Measurements from ENCODE around the gene RBM8A.

- TF ChIP-seq CTCF (IDR thresholded peaks at IDR 0.05; ENCODE audit: insufficient read depth, low read length) (no peak), POLR2AphosphoS5 (IDR thresholded peaks at IDR 0.05; ENCODE audit: low read depth) (no peak), REST (IDR thresholded peaks at IDR 0.05; ENCODE audit: insufficient replicate concordance, low read depth) (no peak)
Observed at GRCh38 chr1:145892486-145893087, 34.7 kb downstream of the RBM8A start.

Data from HL-60 (cell line).